Large intestine (tissue), 3 donors: ENCODE results near the gene CNTNAP3B. TPM values are rescaled to one million over a fixed set of nuclear protein-coding genes. Genes with fewer than 3 reads are reported as not detected.
"Not testable (repeated sequence)": the region's sequence is repeated elsewhere in the genome, so short reads cannot be mapped to it uniquely, and the experiment has no call there.

ENCODE experiments used
- DNase-seq, 2 donors: peaks; one replicate each; pipeline versions ENCODE4 v3.0.0 to v3.0.0-alpha.2; 2013
- H3K27ac ChIP-seq: one replicate; pipeline ENCODE4 v1.5.1; 2013; ENCODE audit warnings: low read length
- H3K27me3 ChIP-seq: 2 replicates; pipeline ENCODE4 v1.6.1; 2013; ENCODE audit warnings: low read length; ENCODE audit not compliant: control insufficient read depth, insufficient read depth
- H3K36me3 ChIP-seq: 2 replicates; pipeline ENCODE4 v1.6.1; 2013; ENCODE audit warnings: low read length; ENCODE audit not compliant: control insufficient read depth, insufficient read depth
- H3K4me1 ChIP-seq: one replicate; pipeline ENCODE4 v1.6.1; 2013; ENCODE audit warnings: low read length; ENCODE audit not compliant: control insufficient read depth, insufficient read depth
- H3K4me3 ChIP-seq: one replicate; pipeline ENCODE4 v1.5.1; 2013; ENCODE audit warnings: low read length
- H3K9me3 ChIP-seq: one replicate; pipeline ENCODE4 v1.6.1; 2013; ENCODE audit warnings: mild to moderate bottlenecking, low read depth, low read length, moderate library complexity; ENCODE audit not compliant: control insufficient read depth
- WGBS: methylation state at CpG from one replicate; pipeline ENCODE4 v1.1.5; 2013; ENCODE audit warnings: low lambda C conversion rate; ENCODE audit not compliant: insufficient coverage; 5-methylcytosine and 5-hydroxymethylcytosine counted together
- polyA plus RNA-seq: library from polyadenylated mRNA; unstranded; fragments of 120-200 nt; gene quantifications from one replicate; pipeline ENCODE4 v1.2.1, GENCODE V29; 2013

Gene CNTNAP3B
- polyA plus RNA-seq, 1 donor: 11.7 TPM

GRCh38 chr9:41874557-41874956 lies 254.7 kb downstream of the CNTNAP3B start:
- not testable (repeated sequence) for H3K36me3 ChIP-seq, H3K4me1 ChIP-seq, H3K9me3 ChIP-seq, H3K4me3 ChIP-seq, H3K27me3 ChIP-seq, DNase-seq, H3K27ac ChIP-seq
- WGBS: no CpG with 5 or more reads among the region's 5 CpGs

DNA sequence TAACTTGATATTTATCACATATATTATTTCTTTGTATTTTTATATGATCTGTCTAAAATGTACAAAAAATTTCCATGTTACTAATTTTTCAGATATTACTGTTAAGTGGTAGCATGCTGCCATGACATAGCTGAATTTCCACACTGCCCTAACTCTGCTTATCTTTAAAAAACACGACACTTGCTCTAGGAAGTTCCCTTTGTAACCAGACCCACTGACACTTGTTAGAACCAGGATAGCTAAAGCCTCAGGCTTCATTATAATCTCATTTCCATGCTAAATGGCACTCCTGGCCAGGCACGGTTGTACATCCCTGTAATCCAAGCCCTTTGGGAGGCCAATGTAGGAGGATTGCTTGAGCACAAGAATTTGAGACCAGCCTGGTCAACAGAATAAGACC lies 273.8 kb downstream of the CNTNAP3B start:
- DNase-seq, H3K36me3 ChIP-seq, H3K4me3 ChIP-seq, H3K9me3 ChIP-seq, H3K27me3 ChIP-seq, H3K27ac ChIP-seq, H3K4me1 ChIP-seq: not testable (repeated sequence)
- no CpG with 5 or more reads among the region's 2 CpGs for WGBS

DNA sequence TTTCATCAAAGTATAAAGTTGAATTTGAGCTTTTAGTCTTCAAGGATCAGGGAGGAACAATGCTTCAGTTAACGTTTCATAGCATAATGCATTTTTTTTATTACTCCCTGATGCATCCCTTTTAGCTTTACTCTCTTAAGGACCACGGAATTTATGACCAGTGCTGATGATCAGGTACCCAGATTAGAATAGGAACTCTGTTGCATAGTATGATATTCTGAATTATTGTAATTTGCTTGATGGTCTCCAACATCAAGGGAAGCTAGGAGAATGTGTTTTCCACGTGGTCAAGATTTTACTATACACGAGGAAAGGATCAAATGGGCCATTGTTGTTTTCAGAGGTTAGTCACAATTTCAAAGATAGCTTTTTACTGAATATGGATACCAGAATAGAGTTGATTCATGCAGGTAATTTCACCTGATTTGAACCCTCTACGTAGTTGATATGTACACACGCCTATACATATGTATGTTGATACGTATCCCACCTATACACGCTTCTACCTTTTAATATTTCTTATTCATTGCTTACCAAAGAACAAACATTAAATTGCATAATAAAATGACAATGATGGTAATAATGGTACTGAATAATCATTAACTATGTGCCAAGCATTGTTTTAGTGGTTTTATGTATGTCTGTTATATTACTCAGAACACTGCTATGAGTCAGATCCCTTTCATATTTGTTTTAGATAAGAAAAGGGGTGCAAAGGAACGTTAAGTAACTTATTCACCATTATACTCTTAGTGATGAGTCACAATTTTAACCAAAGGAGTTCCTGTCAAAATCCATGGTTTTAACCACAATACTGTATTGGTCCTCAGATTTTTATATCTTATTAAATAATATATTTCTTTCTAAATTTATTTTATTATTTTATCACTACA lies 277.1 kb downstream of the CNTNAP3B start:
- DNase-seq, H3K4me3 ChIP-seq, H3K9me3 ChIP-seq, H3K27ac ChIP-seq, H3K36me3 ChIP-seq, H3K27me3 ChIP-seq, H3K4me1 ChIP-seq: not testable (repeated sequence)
- no CpG with 5 or more reads among the region's 9 CpGs for whole genome bisulfite sequencing

DNA sequence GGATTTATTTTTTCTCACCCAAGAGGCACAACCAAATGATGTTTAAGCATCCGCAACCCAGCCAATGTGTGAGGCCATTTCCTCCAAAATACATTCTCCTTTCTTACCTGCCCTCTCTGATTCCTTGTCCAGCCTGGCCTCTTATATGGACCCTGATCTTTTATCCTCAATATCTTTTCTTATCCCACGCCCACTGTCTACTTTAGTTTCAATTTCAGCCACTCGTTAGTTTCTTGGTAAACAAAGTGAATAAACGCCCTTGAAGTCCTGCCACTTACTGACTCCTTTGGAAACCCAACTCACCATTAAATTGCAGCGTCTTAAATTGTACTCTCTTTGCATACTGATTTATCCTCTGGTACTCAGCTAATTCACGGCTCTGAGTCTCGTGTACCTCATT lies 281.4 kb downstream of the CNTNAP3B start:
- DNase-seq, H3K4me1 ChIP-seq, H3K36me3 ChIP-seq, H3K27me3 ChIP-seq, H3K27ac ChIP-seq, H3K9me3 ChIP-seq, H3K4me3 ChIP-seq: not testable (repeated sequence)
- no CpG with 5 or more reads among the region's 7 CpGs for WGBS

Other genes with a start within 250 kb of the CNTNAP3B start
- gene SPATA31A6, start 54.2 kb upstream of the CNTNAP3B start, polyA plus RNA-seq: not detected